ENCODE results near the gene FADS1. TPM values are rescaled to one million over a fixed set of nuclear protein-coding genes. Genes with fewer than 3 reads are reported as not detected.

The FADS1 gene
- polyA plus RNA-seq, 1 donor (not counting 4 experiments of a cell fraction or from before 2014, with no cell fraction given): 34.0 TPM

DNA sequence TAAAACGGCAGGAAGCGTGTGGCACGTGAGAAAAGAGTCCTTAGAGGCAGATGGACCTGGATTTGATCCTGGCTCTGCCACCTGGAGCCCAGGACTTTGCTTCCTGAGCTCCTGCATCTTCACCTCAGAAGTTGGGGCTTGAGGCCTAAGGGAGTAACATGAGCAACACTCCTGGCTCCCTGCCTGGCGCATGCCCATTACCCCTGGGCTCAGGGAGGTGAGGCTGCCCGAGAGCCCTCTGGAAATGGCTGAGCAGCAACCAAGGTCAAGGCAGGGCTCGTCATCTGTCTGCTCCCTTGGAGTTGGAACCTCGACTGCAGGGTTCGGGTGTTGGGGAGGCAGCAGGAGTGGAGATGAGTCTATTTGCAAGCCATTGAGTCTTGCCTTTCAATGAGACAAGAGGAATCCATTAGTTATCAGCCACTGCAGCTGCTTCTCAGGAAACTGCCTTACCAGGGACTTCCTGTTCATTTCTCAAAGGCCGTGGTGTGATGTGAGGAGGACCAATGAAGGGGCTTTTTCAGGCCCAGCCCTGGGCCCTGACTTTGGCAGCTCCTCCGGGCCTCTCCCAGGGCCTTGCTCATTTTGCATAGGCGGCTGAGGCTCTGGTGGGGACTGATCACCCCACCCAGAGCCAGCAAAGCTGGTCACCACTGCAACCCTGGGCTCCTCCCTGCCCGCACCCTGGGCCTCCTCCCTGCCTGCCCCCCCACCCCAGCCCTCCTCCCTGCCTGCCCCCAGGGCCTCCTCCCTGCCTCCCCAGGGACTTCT is 17.7 kb upstream of the FADS1 start:
- Histone ChIP-seq H3K4me1 (ENCODE audit: control insufficient read depth, extremely low read depth, insufficient read depth, low read length) (peaks cover 27% of the 10 kb centered on the region), H2AFZ (ENCODE audit: control insufficient read depth, low read length) (no peak overlapping the region), H3K27ac (ENCODE audit: control insufficient read depth, insufficient read depth, low read length) (no peak overlapping the region), H3K4me2 (ENCODE audit: control insufficient read depth, extremely low read depth, insufficient read depth, low read depth, low read length) (no peak overlapping the region), H3K9me1 (ENCODE audit: control insufficient read depth, extremely low read depth, insufficient read depth, low read length) (no peaks in the 10 kb centered on the region), H3K36me3 (ENCODE audit: control insufficient read depth in 2 of 2, extremely low read depth in 1 of 2, insufficient read depth in 2 of 2, low read length in 2 of 2) (peaks cover 11 to 19% of the 10 kb centered on the region in 2 experiments), H3K4me3 (ENCODE audit: control insufficient read depth in 2 of 3, extremely low read depth in 1 of 3, insufficient read depth in 2 of 3, low read depth in 1 of 3, low read length in 3 of 3) (no peak overlapping the region), H3K27me3 (ENCODE audit: control insufficient read depth, extremely low read depth, insufficient read depth, low read length) (no peaks in the 10 kb centered on the region), H4K20me1 (ENCODE audit: control insufficient read depth, extremely low read depth, insufficient read depth, low read length) (peaks cover 5% of the 10 kb centered on the region), H3K9ac (ENCODE audit: control insufficient read depth, extremely low read depth, insufficient read depth, low read length) (no peak overlapping the region), H3K79me2 (ENCODE audit: control insufficient read depth, insufficient read depth, low read length) (peaks cover 48% of the 10 kb centered on the region), H3K9me3 (ENCODE audit: control insufficient read depth, low read depth, low read length) (no peaks in the 10 kb centered on the region)
- TF ChIP-seq, protein P1, sequence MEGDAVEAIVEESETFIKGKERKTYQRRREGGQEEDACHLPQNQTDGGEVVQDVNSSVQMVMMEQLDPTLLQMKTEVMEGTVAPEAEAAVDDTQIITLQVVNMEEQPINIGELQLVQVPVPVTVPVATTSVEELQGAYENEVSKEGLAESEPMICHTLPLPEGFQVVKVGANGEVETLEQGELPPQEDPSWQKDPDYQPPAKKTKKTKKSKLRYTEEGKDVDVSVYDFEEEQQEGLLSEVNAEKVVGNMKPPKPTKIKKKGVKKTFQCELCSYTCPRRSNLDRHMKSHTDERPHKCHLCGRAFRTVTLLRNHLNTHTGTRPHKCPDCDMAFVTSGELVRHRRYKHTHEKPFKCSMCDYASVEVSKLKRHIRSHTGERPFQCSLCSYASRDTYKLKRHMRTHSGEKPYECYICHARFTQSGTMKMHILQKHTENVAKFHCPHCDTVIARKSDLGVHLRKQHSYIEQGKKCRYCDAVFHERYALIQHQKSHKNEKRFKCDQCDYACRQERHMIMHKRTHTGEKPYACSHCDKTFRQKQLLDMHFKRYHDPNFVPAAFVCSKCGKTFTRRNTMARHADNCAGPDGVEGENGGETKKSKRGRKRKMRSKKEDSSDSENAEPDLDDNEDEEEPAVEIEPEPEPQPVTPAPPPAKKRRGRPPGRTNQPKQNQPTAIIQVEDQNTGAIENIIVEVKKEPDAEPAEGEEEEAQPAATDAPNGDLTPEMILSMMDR (optimal IDR thresholded peaks at IDR 0.05 in 1 of 3, IDR thresholded peaks at IDR 0.05 in 1 of 3, conservative IDR thresholded peaks at IDR 0.05 in 1 of 3; ENCODE audit: extremely low read depth in 1 of 3, insufficient read depth in 2 of 3, low read length in 3 of 3): no peak
- no peak for TF ChIP-seq EZH2 (IDR thresholded peaks at IDR 0.05; ENCODE audit: low read length)
- dilution Hi-C loops (cut with MboI; ENCODE audit: extremely low pct_ligation_motif_present, low sequenced_read_pairs): no loop called here
- DNase-seq (ENCODE audit: low read depth, low spot score) (no peak), FAIRE-seq (no peak)

GRCh38 chr11:61833926-61834277 is 17.1 kb upstream of the FADS1 start:
- Histone ChIP-seq H2AFZ (ENCODE audit: control insufficient read depth, low read length) (no peak overlapping the region), H3K9ac (ENCODE audit: control insufficient read depth, extremely low read depth, insufficient read depth, low read length) (no peak overlapping the region), H3K27ac (ENCODE audit: control insufficient read depth, insufficient read depth, low read length) (no peak overlapping the region), H3K9me1 (ENCODE audit: control insufficient read depth, extremely low read depth, insufficient read depth, low read length) (no peaks in the 10 kb centered on the region), H3K9me3 (ENCODE audit: control insufficient read depth, low read depth, low read length) (no peaks in the 10 kb centered on the region), H3K79me2 (ENCODE audit: control insufficient read depth, insufficient read depth, low read length) (peaks cover 54% of the 10 kb centered on the region), H3K27me3 (ENCODE audit: control insufficient read depth, extremely low read depth, insufficient read depth, low read length) (no peaks in the 10 kb centered on the region), H3K4me1 (ENCODE audit: control insufficient read depth, extremely low read depth, insufficient read depth, low read length) (peaks cover 32% of the 10 kb centered on the region), H3K36me3 (ENCODE audit: control insufficient read depth in 2 of 2, extremely low read depth in 1 of 2, insufficient read depth in 2 of 2, low read length in 2 of 2) (peaks cover 11 to 18% of the 10 kb centered on the region in 2 experiments), H4K20me1 (ENCODE audit: control insufficient read depth, extremely low read depth, insufficient read depth, low read length) (peaks cover 5% of the 10 kb centered on the region), H3K4me2 (ENCODE audit: control insufficient read depth, extremely low read depth, insufficient read depth, low read depth, low read length) (no peak overlapping the region), H3K4me3 (ENCODE audit: control insufficient read depth in 2 of 3, extremely low read depth in 1 of 3, insufficient read depth in 2 of 3, low read depth in 1 of 3, low read length in 3 of 3) (no peak overlapping the region)
- FAIRE-seq (no peak), DNase-seq (ENCODE audit: low read depth, low spot score) (no peak)
- dilution Hi-C loops (cut with MboI; ENCODE audit: extremely low pct_ligation_motif_present, low sequenced_read_pairs): no loop called here
- TF ChIP-seq EZH2 (IDR thresholded peaks at IDR 0.05; ENCODE audit: low read length): no peak
- TF ChIP-seq, protein P1 (optimal IDR thresholded peaks at IDR 0.05 in 1 of 3, IDR thresholded peaks at IDR 0.05 in 1 of 3, conservative IDR thresholded peaks at IDR 0.05 in 1 of 3; ENCODE audit: extremely low read depth in 1 of 3, insufficient read depth in 2 of 3, low read length in 3 of 3): no peak

Measured in keratinocyte (primary cell).